DMS53 treated with DMSO at 0.1 percent for 48 hours (cell line): ENCODE results near the gene LOXL1.

ENCODE experiments used
- DNase-seq: peaks from one replicate; lab custom pipeline; 2025; ENCODE audit not compliant: unreplicated experiment; lab: John Stamatoyannopoulos, UW

LOXL1 gene

GRCh38 chr15:73899197-73900094 lies 26.8 kb upstream of the LOXL1 start:
- no peak for DNase-seq

- no peak for DNase-seq
Measured at GRCh38 chr15:73900095-73900712, 26.1 kb upstream of the LOXL1 start.

GRCh38 chr15:73901126-73901810 lies 25.0 kb upstream of the LOXL1 start:
- DNase-seq = no peak

GRCh38 chr15:73902121-73903020 lies 23.9 kb upstream of the LOXL1 start:
- no peak for DNase-seq

- DNase-seq = no peak
Measured at GRCh38 chr15:73904026-73904815, 22.0 kb upstream of the LOXL1 start.

GRCh38 chr15:73905225-73905827 lies 20.9 kb upstream of the LOXL1 start:
- no peak for DNase-seq

GRCh38 chr15:73906346-73907034 lies 19.8 kb upstream of the LOXL1 start:
- no peak for DNase-seq

GRCh38 chr15:73907035-73907408 lies 19.2 kb upstream of the LOXL1 start:
- DNase-seq = no peak

GRCh38 chr15:73908030-73908821 lies 18.0 kb upstream of the LOXL1 start:
- peak; percentile 44 for DNase-seq

GRCh38 chr15:73908822-73909122 lies 17.5 kb upstream of the LOXL1 start:
- no peak for DNase-seq

- no peak for DNase-seq
Measured at GRCh38 chr15:73909651-73910050, 16.6 kb upstream of the LOXL1 start.

GRCh38 chr15:73910522-73911303 lies 15.5 kb upstream of the LOXL1 start:
- DNase-seq = no peak

GRCh38 chr15:73912030-73912596 lies 14.1 kb upstream of the LOXL1 start:
- no peak for DNase-seq

GRCh38 chr15:73914145-73914544 lies 12.1 kb upstream of the LOXL1 start:
- DNase-seq = no peak

GRCh38 chr15:73915082-73915481 lies 11.2 kb upstream of the LOXL1 start:
- no peak for DNase-seq

- no peak for DNase-seq
Measured at GRCh38 chr15:73918784-73919183, 7.5 kb upstream of the LOXL1 start.

- DNase-seq = no peak
Measured at GRCh38 chr15:73919706-73920105, 6.6 kb upstream of the LOXL1 start.
